Testis (tissue), 3 donors: Measurements from ENCODE around the gene SMIM32. TPM values are rescaled to one million over a fixed set of nuclear protein-coding genes. Genes with fewer than 3 reads are reported as not detected.

ENCODE experiments used
- DNase-seq: peaks from one replicate; pipeline ENCODE4 v3.0.0-alpha.2; 2019
- H3K27ac ChIP-seq, 2 donors: fragments of 200-600 bp; sonication (generic); one replicate each; pipeline ENCODE4 v1.5.1; 2019
- H3K27me3 ChIP-seq: fragments of 200-600 bp; sonication (generic); one replicate; pipeline ENCODE4 v1.5.1; 2019
- H3K36me3 ChIP-seq: fragments of 200-600 bp; sonication (generic); one replicate; pipeline ENCODE4 v1.5.1; 2017; ENCODE audit warnings: low read depth; ENCODE audit errors: missing control alignments
- H3K4me1 ChIP-seq: fragments of 200-600 bp; sonication (generic); one replicate; pipeline ENCODE4 v1.5.1; 2019
- H3K4me3 ChIP-seq, 2 donors: fragments of 200-600 bp; sonication (generic); one replicate each; pipeline ENCODE4 v1.5.1; 2017 to 2019
- H3K9me3 ChIP-seq: fragments of 200-600 bp; sonication (generic); one replicate; pipeline ENCODE4 v1.5.1; 2017
- CTCF ChIP-seq, 3 experiments: fragments of 450-650 bp in 2 of 3; fragments of 200-600 bp in 1 of 3; sonication (generic) in 1 of 3; IDR thresholded peaks; one replicate each; pipeline ENCODE4 v1.5.1; 2016 to 2019; ENCODE audit warnings: antibody characterized with exemption in 3 of 3, mild to moderate bottlenecking in 2 of 3, moderate library complexity in 1 of 3
- POLR2A ChIP-seq: fragments of 450-650 bp; IDR thresholded peaks from one replicate; pipeline ENCODE4 v1.6.1; 2017; ENCODE audit warnings: antibody characterized with exemption, mild to moderate bottlenecking, moderate library complexity
- WGBS, 2 donors: methylation state at CpG; one replicate each; pipeline ENCODE4 v1.1.5; 2018; 5-methylcytosine and 5-hydroxymethylcytosine counted together
- intact Hi-C: fragments of 100-400 bp; cut with DNase I; formaldehyde crosslinking; loops from one replicate; pipeline ENCODE4 v1.15.1; 2023; ENCODE audit warnings: low total_unique reads
- polyA plus RNA-seq: library from polyadenylated mRNA; stranded (reverse); fragments of 350-450 nt; fragmentation: Illumina TruSeq; extraction: RNeasy Lipid Tissue Mini Kit (QIAGEN cat#74804); gene quantifications from one replicate; pipeline ENCODE4 v1.2.3, GENCODE V29; 2014; ENCODE audit warnings: low read depth, low replicate concordance; ENCODE audit not compliant: insufficient read depth
- total RNA-seq, 2 donors: library from RNA; depleted of rRNA; stranded (reverse); fragments of >200 nt; gene quantifications; one replicate each; pipeline ENCODE4 v1.2.3, GENCODE V29; 2016

SMIM32 gene
- total and polyA plus RNA-seq, 3 donors from 2014 or later = 0.50 TPM; not detected in 2

DNA sequence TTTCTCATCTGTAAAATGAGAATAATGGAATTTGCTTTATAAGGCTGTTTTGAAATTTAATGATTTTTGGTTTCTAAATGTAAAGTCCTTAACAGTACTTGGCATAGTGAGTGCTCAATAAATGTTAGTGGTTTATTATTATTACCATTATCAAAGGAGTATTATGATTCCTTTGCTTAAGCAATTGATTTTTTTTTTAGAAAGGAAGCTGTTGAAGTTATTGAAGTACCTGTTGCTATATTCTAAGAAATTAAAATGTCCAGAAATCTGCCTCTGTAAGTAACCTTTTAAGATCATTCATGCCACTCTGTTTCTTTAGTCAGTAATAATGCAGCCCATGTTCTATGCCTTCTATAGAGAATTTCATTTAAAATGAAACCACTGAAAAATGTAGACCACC is 45.3 kb downstream of the SMIM32 start:
- TF ChIP-seq CTCF (IDR thresholded peaks at IDR 0.05) = no peak
- TF ChIP-seq POLR2A = no peak
- Histone ChIP-seq H3K27me3 (no peaks in the 10 kb centered on the region), H3K4me1 (peaks cover 11% of the 10 kb centered on the region), H3K4me3 (no peak overlapping the region), H3K27ac (no peak overlapping the region), H3K36me3 (no peaks in the 10 kb centered on the region), H3K9me3 (no peaks in the 10 kb centered on the region)
- no peak for DNase-seq
- intact Hi-C loops = no loop called here

- intact Hi-C loops = no loop called here
- TF ChIP-seq POLR2A (no peak), CTCF (IDR thresholded peaks at IDR 0.05) (no peak)
- no peaks in the 10 kb centered on the region for H3K36me3 ChIP-seq
- H3K27me3 ChIP-seq = no peaks in the 10 kb centered on the region
- H3K9me3 ChIP-seq = no peaks in the 10 kb centered on the region
- H3K27ac ChIP-seq = no peak overlapping the region
- no peak for DNase-seq
- H3K4me3 ChIP-seq = no peak overlapping the region
- WGBS, 2 donors = 69 to 77% methylated on average over 3 of the region's 3 CpGs
- H3K4me1 ChIP-seq = peaks cover 11% of the 10 kb centered on the region
These were observed 46.8 kb downstream of the SMIM32 start for GRCh38 chr5:136146201-136146600.

- Histone ChIP-seq H3K27me3 (no peaks in the 10 kb centered on the region), H3K4me1 (peaks cover 11% of the 10 kb centered on the region), H3K27ac (no peak overlapping the region), H3K9me3 (no peaks in the 10 kb centered on the region), H3K4me3 (no peak overlapping the region), H3K36me3 (no peaks in the 10 kb centered on the region)
- DNase-seq = no peak
- intact Hi-C loops = no loop called here
- TF ChIP-seq CTCF (IDR thresholded peaks at IDR 0.05) = no peak
- TF ChIP-seq POLR2A = no peak
- WGBS, 2 donors = 54 to 61% methylated on average over 2 of the region's 2 CpGs
These were observed 47.9 kb downstream of the SMIM32 start for GRCh38 chr5:136145030-136145429.

- 80 to 89% methylated on average over 3 of the region's 3 CpGs for WGBS, 2 donors
- intact Hi-C loops = no loop called here
These were observed 49.2 kb downstream of the SMIM32 start for GRCh38 chr5:136143763-136144162.

More at GRCh38 chr5:136143763-136144162, 49.2 kb downstream of the SMIM32 start:
- TF ChIP-seq POLR2A (no peak), CTCF (IDR thresholded peaks at IDR 0.05) (no peak)
- Histone ChIP-seq H3K27ac (no peak overlapping the region), H3K27me3 (no peaks in the 10 kb centered on the region), H3K4me1 (peaks cover 11% of the 10 kb centered on the region), H3K36me3 (no peaks in the 10 kb centered on the region), H3K9me3 (no peaks in the 10 kb centered on the region), H3K4me3 (no peak overlapping the region)
- DNase-seq = no peak
